HG02981 (cell line): ENCODE data around the gene DYNLRB1.

Experiments
- ATAC-seq: cut with Tn5 transposase; IDR thresholded peaks from one replicate; pipeline ENCODE4 v1.9.1; 2021; ENCODE audit warnings: mild to moderate bottlenecking, moderate library complexity; ENCODE audit not compliant: unreplicated experiment

The DYNLRB1 gene

GRCh38 chr20:34575756-34576155 lies 59.5 kb downstream of the DYNLRB1 start:
- no peak for ATAC-seq

- ATAC-seq, result no peak
Measured at GRCh38 chr20:34577061-34577460, 60.8 kb downstream of the DYNLRB1 start.

GRCh38 chr20:34578025-34578424 lies 61.8 kb downstream of the DYNLRB1 start:
- no peak for ATAC-seq

- no peak for ATAC-seq
Measured at GRCh38 chr20:34578521-34578920, 62.3 kb downstream of the DYNLRB1 start.

- no peak for ATAC-seq
Measured at GRCh38 chr20:34579191-34579978, 63.2 kb downstream of the DYNLRB1 start.

GRCh38 chr20:34579979-34580940 lies 64.0 kb downstream of the DYNLRB1 start:
- peak; percentile 75 for ATAC-seq

- ATAC-seq, result no peak
Measured at GRCh38 chr20:34581341-34582184, 65.3 kb downstream of the DYNLRB1 start.

- ATAC-seq, result no peak
Measured at GRCh38 chr20:34582221-34582620, 66.0 kb downstream of the DYNLRB1 start.

- ATAC-seq, result no peak
Measured at GRCh38 chr20:34582911-34583310, 66.7 kb downstream of the DYNLRB1 start.

GRCh38 chr20:34583544-34583943 lies 67.3 kb downstream of the DYNLRB1 start:
- ATAC-seq, result no peak

- no peak for ATAC-seq
Measured at GRCh38 chr20:34585019-34585418, 68.8 kb downstream of the DYNLRB1 start.

- ATAC-seq, result no peak
Measured at GRCh38 chr20:34586488-34587163, 70.4 kb downstream of the DYNLRB1 start.
